T-helper 17 cell (primary cell): ENCODE data around the gene HS3ST3B1. TPM values are rescaled to one million over a fixed set of nuclear protein-coding genes. Genes with fewer than 3 reads are reported as not detected.

Experiments
- ATAC-seq: fragments of 150-1000 bp; cut with Tn5 transposase; 2 replicates; pipeline ENCODE4 v1.10.0; 2021; ENCODE audit warnings: mild to moderate bottlenecking, moderate library complexity
- DNase-seq, 3 donors: peaks; one replicate each; pipeline versions ENCODE4 v3.0.0 to v3.0.0-alpha.2; 2020 to 2021
- H3K9me3 ChIP-seq: one replicate; pipeline ENCODE4 v1.7.0; 2013; ENCODE audit warnings: low read length, mild to moderate bottlenecking; ENCODE audit not compliant: control insufficient read depth, poor library complexity, severe bottlenecking
- H3K27ac Mint-ChIP-seq: one replicate; pipeline ENCODE4 v1.8.0; 2022; ENCODE audit warnings: mild to moderate bottlenecking, moderate library complexity, mixed read lengths
- H3K27me3 Mint-ChIP-seq: one replicate; pipeline ENCODE4 v1.8.0; 2022; ENCODE audit warnings: mixed read lengths
- H3K36me3 Mint-ChIP-seq: one replicate; pipeline ENCODE4 v1.8.0; 2022; ENCODE audit warnings: low read depth, mixed read lengths
- H3K4me1 Mint-ChIP-seq: one replicate; pipeline ENCODE4 v1.8.0; 2022; ENCODE audit warnings: mild to moderate bottlenecking, mixed read lengths
- H3K4me3 Mint-ChIP-seq: one replicate; pipeline ENCODE4 v1.8.0; 2022; ENCODE audit warnings: mild to moderate bottlenecking, moderate library complexity, mixed read lengths
- total RNA-seq, 4 donors: library from RNA in 2 of 4; stranded (reverse) in 2 of 4; gene quantifications; one replicate each; pipeline ENCODE4 v1.2.3 and lab custom pipeline; 2022 to 2026

The HS3ST3B1 gene
- total RNA-seq, 2 donors from 2014 or later: 13.5 to 15.4 TPM

- Mint-ChIP-seq H3K4me3 (peak overlapping the region; percentile 99), H3K4me1 (peaks cover 47% of the 10 kb centered on the region), H3K27me3 (peaks cover 63% of the 10 kb centered on the region), H3K27ac (peak overlapping the region; percentile 61), H3K36me3 (peaks cover 2% of the 10 kb centered on the region)
- ATAC-seq: no peak
- no peak for DNase-seq
- no peaks in the 10 kb centered on the region for H3K9me3 ChIP-seq
Observed at GRCh38 chr17:14298221-14298946, 2.5 kb upstream of the HS3ST3B1 start.

- peaks cover 58% of the 10 kb centered on the region for H3K27me3 Mint-ChIP-seq
- peaks cover 2% of the 10 kb centered on the region for H3K36me3 Mint-ChIP-seq
- peak overlapping the region; percentile 61 for H3K27ac Mint-ChIP-seq
- H3K9me3 ChIP-seq: no peaks in the 10 kb centered on the region
- ATAC-seq: no peak
- H3K4me1 Mint-ChIP-seq: peaks cover 51% of the 10 kb centered on the region
- no peak for DNase-seq
- H3K4me3 Mint-ChIP-seq: peak overlapping the region; percentile 99
Observed at GRCh38 chr17:14298947-14299279, 2.0 kb upstream of the HS3ST3B1 start.

- Mint-ChIP-seq H3K4me3 (peak overlapping the region; percentile 99), H3K36me3 (peaks cover 2% of the 10 kb centered on the region), H3K4me1 (peaks cover 53% of the 10 kb centered on the region), H3K27me3 (peaks cover 52% of the 10 kb centered on the region), H3K27ac (peak overlapping the region; percentile 83)
- H3K9me3 ChIP-seq: no peaks in the 10 kb centered on the region
- DNase-seq (peak; percentile 13 to 47 (median 28)), ATAC-seq (no peak)
Observed at GRCh38 chr17:14299280-14300141, 1.4 kb upstream of the HS3ST3B1 start.

GRCh38 chr17:14301279-14302090, 604 bp downstream of the HS3ST3B1 start:
- no peaks in the 10 kb centered on the region for H3K9me3 ChIP-seq
- Mint-ChIP-seq H3K4me1 (peaks cover 54% of the 10 kb centered on the region), H3K27ac (peak overlapping the region; percentile 90), H3K36me3 (peaks cover 2% of the 10 kb centered on the region), H3K27me3 (peaks cover 32% of the 10 kb centered on the region), H3K4me3 (peak overlapping the region; percentile 99)
- DNase-seq (peak in 2 of 3 donors; percentile 21 to 32), ATAC-seq (peak; percentile 13)

DNA sequence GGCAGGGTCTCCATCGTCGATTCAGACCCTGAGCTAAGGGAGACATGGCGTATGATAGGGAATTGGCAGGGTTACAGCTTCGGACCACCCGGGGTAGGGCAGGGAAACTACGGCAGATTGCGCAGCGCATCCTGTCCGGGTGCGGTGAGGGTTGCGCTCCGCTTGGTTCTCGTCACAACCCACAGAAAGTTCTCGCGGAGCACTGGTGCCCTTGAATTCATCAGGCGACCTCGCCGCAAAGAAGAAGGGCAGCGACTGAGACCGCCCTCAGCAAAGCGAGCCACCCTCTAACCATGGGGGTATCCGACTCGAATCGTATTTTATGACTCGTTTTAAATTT, 1.2 kb downstream of the HS3ST3B1 start:
- H3K27ac Mint-ChIP-seq: peak overlapping the region; percentile 90

GRCh38 chr17:14302431-14303099, 1.7 kb downstream of the HS3ST3B1 start:
- H3K4me1 Mint-ChIP-seq: peaks cover 54% of the 10 kb centered on the region
- no peaks in the 10 kb centered on the region for H3K9me3 ChIP-seq
- DNase-seq (peak; percentile 72 to 80 (median 76)), ATAC-seq (peak; percentile 48)
- H3K27me3 Mint-ChIP-seq: peaks cover 27% of the 10 kb centered on the region
- H3K36me3 Mint-ChIP-seq: peaks cover 2% of the 10 kb centered on the region
- H3K27ac Mint-ChIP-seq: peak overlapping the region; percentile 90
- H3K4me3 Mint-ChIP-seq: peak overlapping the region; percentile 99

More for the DNA sequence above, 1.2 kb downstream of the HS3ST3B1 start:
- peak; percentile 14 for ATAC-seq
- peaks cover 2% of the 10 kb centered on the region for H3K36me3 Mint-ChIP-seq
- peaks cover 28% of the 10 kb centered on the region for H3K27me3 Mint-ChIP-seq
- H3K9me3 ChIP-seq: no peaks in the 10 kb centered on the region
- DNase-seq: peak; percentile 33 to 42 (median 37)
- H3K4me3 Mint-ChIP-seq: peak overlapping the region; percentile 99
- H3K4me1 Mint-ChIP-seq: peaks cover 54% of the 10 kb centered on the region

GRCh38 chr17:14303343-14304221, 2.7 kb downstream of the HS3ST3B1 start:
- Mint-ChIP-seq H3K27ac (peak overlapping the region; percentile 90), H3K4me1 (peaks cover 49% of the 10 kb centered on the region), H3K36me3 (peaks cover 2% of the 10 kb centered on the region), H3K4me3 (peak overlapping the region; percentile 99), H3K27me3 (peaks cover 16% of the 10 kb centered on the region)
- DNase-seq (peak in 2 of 3 donors; percentile 37 to 53), ATAC-seq (peak; percentile 20)
- H3K9me3 ChIP-seq: no peaks in the 10 kb centered on the region

- Mint-ChIP-seq H3K36me3 (peaks cover 2% of the 10 kb centered on the region), H3K27me3 (peaks cover 9% of the 10 kb centered on the region), H3K4me3 (peak overlapping the region; percentile 81), H3K27ac (peak overlapping the region; percentile 90), H3K4me1 (peaks cover 45% of the 10 kb centered on the region)
- DNase-seq (no peak), ATAC-seq (no peak)
- no peaks in the 10 kb centered on the region for H3K9me3 ChIP-seq
Observed at GRCh38 chr17:14304222-14304772, 3.4 kb downstream of the HS3ST3B1 start.

GRCh38 chr17:14304773-14305517, 4.1 kb downstream of the HS3ST3B1 start:
- H3K27ac Mint-ChIP-seq: peak overlapping the region; percentile 90
- peaks cover 2% of the 10 kb centered on the region for H3K36me3 Mint-ChIP-seq

GRCh38 chr17:14305785-14306496, 5.1 kb downstream of the HS3ST3B1 start:
- Mint-ChIP-seq H3K4me3 (peak overlapping the region; percentile 39), H3K27ac (peak overlapping the region; percentile 67), H3K4me1 (peaks cover 39% of the 10 kb centered on the region), H3K36me3 (peaks cover 4% of the 10 kb centered on the region), H3K27me3 (no peaks in the 10 kb centered on the region)
- DNase-seq (no peak), ATAC-seq (no peak)
- H3K9me3 ChIP-seq: no peaks in the 10 kb centered on the region

More at GRCh38 chr17:14304773-14305517, 4.1 kb downstream of the HS3ST3B1 start:
- Mint-ChIP-seq H3K27me3 (peaks cover 5% of the 10 kb centered on the region), H3K4me1 (peaks cover 40% of the 10 kb centered on the region), H3K4me3 (peak overlapping the region; percentile 81)
- ATAC-seq (no peak), DNase-seq (no peak)
- H3K9me3 ChIP-seq: no peaks in the 10 kb centered on the region

GRCh38 chr17:14306596-14306995, 5.7 kb downstream of the HS3ST3B1 start:
- H3K27me3 Mint-ChIP-seq: no peaks in the 10 kb centered on the region
- peak overlapping the region; percentile 67 for H3K27ac Mint-ChIP-seq
- ATAC-seq: no peak
- peaks cover 4% of the 10 kb centered on the region for H3K36me3 Mint-ChIP-seq
- peaks cover 41% of the 10 kb centered on the region for H3K4me1 Mint-ChIP-seq
- DNase-seq: no peak
- H3K4me3 Mint-ChIP-seq: no peak overlapping the region
- H3K9me3 ChIP-seq: no peaks in the 10 kb centered on the region
